ENCODE data around the gene CBX3.

The CBX3 gene

GRCh38 chr7:26178272-26178960, 23.1 kb upstream of the CBX3 start:
- ATAC-seq (ENCODE audit: low read depth) (peak; percentile 4; the same call in 1 of the 3 replicates), DNase-seq (ENCODE audit: low spot score) (no peak)
- no peaks in the 10 kb centered on the region for H3K27me3 ChIP-seq (ENCODE audit: insufficient read depth, poor library complexity, severe bottlenecking)
- H3K4me3 ChIP-seq (ENCODE audit: severe bottlenecking): no peak overlapping the region
- H3K9me3 ChIP-seq (ENCODE audit: severe bottlenecking): no peaks in the 10 kb centered on the region
- TF ChIP-seq, protein P1, sequence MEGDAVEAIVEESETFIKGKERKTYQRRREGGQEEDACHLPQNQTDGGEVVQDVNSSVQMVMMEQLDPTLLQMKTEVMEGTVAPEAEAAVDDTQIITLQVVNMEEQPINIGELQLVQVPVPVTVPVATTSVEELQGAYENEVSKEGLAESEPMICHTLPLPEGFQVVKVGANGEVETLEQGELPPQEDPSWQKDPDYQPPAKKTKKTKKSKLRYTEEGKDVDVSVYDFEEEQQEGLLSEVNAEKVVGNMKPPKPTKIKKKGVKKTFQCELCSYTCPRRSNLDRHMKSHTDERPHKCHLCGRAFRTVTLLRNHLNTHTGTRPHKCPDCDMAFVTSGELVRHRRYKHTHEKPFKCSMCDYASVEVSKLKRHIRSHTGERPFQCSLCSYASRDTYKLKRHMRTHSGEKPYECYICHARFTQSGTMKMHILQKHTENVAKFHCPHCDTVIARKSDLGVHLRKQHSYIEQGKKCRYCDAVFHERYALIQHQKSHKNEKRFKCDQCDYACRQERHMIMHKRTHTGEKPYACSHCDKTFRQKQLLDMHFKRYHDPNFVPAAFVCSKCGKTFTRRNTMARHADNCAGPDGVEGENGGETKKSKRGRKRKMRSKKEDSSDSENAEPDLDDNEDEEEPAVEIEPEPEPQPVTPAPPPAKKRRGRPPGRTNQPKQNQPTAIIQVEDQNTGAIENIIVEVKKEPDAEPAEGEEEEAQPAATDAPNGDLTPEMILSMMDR (IDR thresholded peaks at IDR 0.05; ENCODE audit: poor library complexity, severe bottlenecking): no peak
- H3K27ac ChIP-seq (ENCODE audit: poor library complexity, severe bottlenecking): no peak overlapping the region
- no peaks in the 10 kb centered on the region for H3K36me3 ChIP-seq (ENCODE audit: low read depth)
- H3K4me1 ChIP-seq (ENCODE audit: insufficient read depth, poor library complexity, severe bottlenecking): no peaks in the 10 kb centered on the region

GRCh38 chr7:26179422-26179821, 22.1 kb upstream of the CBX3 start:
- Histone ChIP-seq H3K4me3 (ENCODE audit: severe bottlenecking) (no peak overlapping the region), H3K36me3 (ENCODE audit: low read depth) (no peaks in the 10 kb centered on the region), H3K27me3 (ENCODE audit: insufficient read depth, poor library complexity, severe bottlenecking) (no peaks in the 10 kb centered on the region), H3K4me1 (ENCODE audit: insufficient read depth, poor library complexity, severe bottlenecking) (no peaks in the 10 kb centered on the region), H3K9me3 (ENCODE audit: severe bottlenecking) (no peaks in the 10 kb centered on the region), H3K27ac (ENCODE audit: poor library complexity, severe bottlenecking) (no peak overlapping the region)
- no peak for DNase-seq (ENCODE audit: low spot score)
- no peak for ATAC-seq (ENCODE audit: low read depth)
- TF ChIP-seq, protein P1 (IDR thresholded peaks at IDR 0.05; ENCODE audit: poor library complexity, severe bottlenecking): no peak

DNA sequence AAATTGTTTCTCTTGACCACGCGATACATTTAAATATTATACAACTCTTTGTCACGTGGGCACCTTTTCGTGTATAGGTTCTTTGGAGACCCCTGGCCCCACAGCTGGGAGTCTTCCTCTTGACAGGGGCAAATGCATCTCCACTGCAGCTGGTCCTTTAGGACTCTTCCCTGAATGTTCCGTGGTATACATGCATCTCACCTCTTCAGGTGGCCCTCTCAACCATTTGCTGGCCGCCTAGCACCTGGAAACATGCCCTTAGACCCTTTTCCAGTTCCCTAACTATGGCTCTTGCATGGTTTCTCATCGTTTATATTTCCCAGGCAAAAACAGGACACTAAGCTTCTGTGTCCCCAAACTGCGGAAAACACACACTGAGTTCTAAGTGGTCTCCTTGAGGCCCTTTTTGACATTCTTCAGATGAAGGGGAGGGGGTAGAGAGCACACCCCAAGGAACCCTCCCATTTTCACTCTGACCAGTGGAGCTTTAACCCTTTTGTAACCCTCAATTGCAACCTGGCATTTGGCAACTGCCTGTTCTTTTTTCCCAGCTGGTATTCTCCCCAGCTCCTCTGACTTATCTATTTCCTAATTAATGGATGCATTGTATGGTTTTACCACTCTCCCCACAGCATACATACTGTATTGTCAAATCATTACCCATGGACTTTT, 21.6 kb upstream of the CBX3 start:
- Histone ChIP-seq H3K27me3 (ENCODE audit: insufficient read depth, poor library complexity, severe bottlenecking) (no peaks in the 10 kb centered on the region), H3K9me3 (ENCODE audit: severe bottlenecking) (no peaks in the 10 kb centered on the region), H3K27ac (ENCODE audit: poor library complexity, severe bottlenecking) (no peak overlapping the region), H3K4me1 (ENCODE audit: insufficient read depth, poor library complexity, severe bottlenecking) (no peaks in the 10 kb centered on the region), H3K36me3 (ENCODE audit: low read depth) (peaks cover 4% of the 10 kb centered on the region; the same call in 1 of the 2 replicates), H3K4me3 (ENCODE audit: severe bottlenecking) (no peak overlapping the region)
- TF ChIP-seq, protein P1 (IDR thresholded peaks at IDR 0.05; ENCODE audit: poor library complexity, severe bottlenecking): no peak
- DNase-seq (ENCODE audit: low spot score) (no peak), ATAC-seq (ENCODE audit: low read depth) (0 out of 3 replicates have a peak, but pooled peaks have one; percentile 2)

DNA sequence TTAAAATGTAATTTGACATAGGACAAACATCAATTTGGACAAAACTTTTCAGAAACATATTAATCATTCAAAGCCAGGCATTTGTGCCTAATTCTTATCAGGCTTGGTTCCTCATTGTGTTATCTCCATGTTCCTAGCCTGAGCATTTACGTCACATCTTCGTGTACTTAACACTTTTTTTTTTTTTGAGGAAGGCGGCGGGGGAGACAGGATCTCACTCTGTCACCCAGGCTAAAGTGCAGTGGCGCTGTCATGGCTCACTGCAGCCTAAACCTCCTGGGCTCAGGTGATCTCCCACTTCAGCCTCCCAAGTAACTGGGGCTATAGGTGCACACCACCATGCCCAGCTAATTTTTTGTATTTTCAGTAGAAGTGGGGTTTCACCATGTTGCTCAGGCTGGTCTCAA, 20.8 kb upstream of the CBX3 start:
- Histone ChIP-seq H3K36me3 (ENCODE audit: low read depth) (peaks cover 9% of the 10 kb centered on the region), H3K27me3 (ENCODE audit: insufficient read depth, poor library complexity, severe bottlenecking) (no peaks in the 10 kb centered on the region), H3K4me3 (ENCODE audit: severe bottlenecking) (no peak overlapping the region), H3K4me1 (ENCODE audit: insufficient read depth, poor library complexity, severe bottlenecking) (no peaks in the 10 kb centered on the region), H3K27ac (ENCODE audit: poor library complexity, severe bottlenecking) (no peak overlapping the region), H3K9me3 (ENCODE audit: severe bottlenecking) (no peaks in the 10 kb centered on the region)
- DNase-seq (ENCODE audit: low spot score) (no peak), ATAC-seq (ENCODE audit: low read depth) (no peak)
- TF ChIP-seq, protein P1 (IDR thresholded peaks at IDR 0.05; ENCODE audit: poor library complexity, severe bottlenecking): no peak
